Measurements from ENCODE around the gene TMEM61. TPM values are rescaled to one million over a fixed set of nuclear protein-coding genes. Genes with fewer than 3 reads are reported as not detected.

TMEM61 gene
- total RNA-seq, 1 donor from 2014 or later: not detected

DNA sequence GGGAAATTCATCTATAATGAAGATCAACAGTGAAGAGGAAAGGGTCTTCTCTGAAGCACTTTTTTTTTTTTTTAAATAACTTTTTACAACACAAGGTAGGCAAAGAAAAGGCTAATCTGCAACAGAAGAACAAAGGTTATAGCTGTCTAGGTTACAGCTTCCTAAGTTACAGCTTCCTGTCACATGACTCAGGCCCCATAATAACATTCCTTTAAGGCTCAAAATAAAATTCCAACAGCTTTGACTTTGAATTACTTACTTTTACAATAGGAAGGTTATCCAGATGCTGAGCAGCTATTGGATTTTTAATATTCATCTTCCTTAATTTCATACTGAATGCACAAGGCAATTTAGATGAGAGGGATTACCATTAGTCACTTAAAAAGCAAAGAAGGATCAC, 40.4 kb upstream of the TMEM61 start:
- H2AFZ ChIP-seq (replicated peaks): no peak overlapping the region
- peaks cover 7% of the 10 kb centered on the region for H3K9me3 Mint-ChIP-seq
- no peak overlapping the region for H3K4me3 ChIP-seq
- no peaks in the 10 kb centered on the region for H3K27me3 ChIP-seq
- H3K27me3 Mint-ChIP-seq (ENCODE audit: insufficient read depth, low read depth): peaks cover 2% of the 10 kb centered on the region
- H3K36me3 ChIP-seq: no peaks in the 10 kb centered on the region
- H3K36me3 Mint-ChIP-seq: no peaks in the 10 kb centered on the region
- no peak overlapping the region for H3K4me2 ChIP-seq
- no peak overlapping the region for H3K27ac Mint-ChIP-seq
- H3F3A ChIP-seq (ENCODE audit: low read depth): peaks cover 6% of the 10 kb centered on the region
- H3K4me3 Mint-ChIP-seq: no peak overlapping the region
- H4K20me1 ChIP-seq (ENCODE audit: low read depth): no peaks in the 10 kb centered on the region
- H3K9me3 ChIP-seq (ENCODE audit: low read depth): no peaks in the 10 kb centered on the region
- no peaks in the 10 kb centered on the region for H3K79me2 ChIP-seq (ENCODE audit: low read depth)
- no peak overlapping the region for H3K9ac ChIP-seq
- peaks cover 46% of the 10 kb centered on the region for H3K4me1 Mint-ChIP-seq
- no peak for DNase-seq (ENCODE audit: low spot score)
- H3K4me1 ChIP-seq: peaks cover 13% of the 10 kb centered on the region
- TF ChIP-seq, protein P1, sequence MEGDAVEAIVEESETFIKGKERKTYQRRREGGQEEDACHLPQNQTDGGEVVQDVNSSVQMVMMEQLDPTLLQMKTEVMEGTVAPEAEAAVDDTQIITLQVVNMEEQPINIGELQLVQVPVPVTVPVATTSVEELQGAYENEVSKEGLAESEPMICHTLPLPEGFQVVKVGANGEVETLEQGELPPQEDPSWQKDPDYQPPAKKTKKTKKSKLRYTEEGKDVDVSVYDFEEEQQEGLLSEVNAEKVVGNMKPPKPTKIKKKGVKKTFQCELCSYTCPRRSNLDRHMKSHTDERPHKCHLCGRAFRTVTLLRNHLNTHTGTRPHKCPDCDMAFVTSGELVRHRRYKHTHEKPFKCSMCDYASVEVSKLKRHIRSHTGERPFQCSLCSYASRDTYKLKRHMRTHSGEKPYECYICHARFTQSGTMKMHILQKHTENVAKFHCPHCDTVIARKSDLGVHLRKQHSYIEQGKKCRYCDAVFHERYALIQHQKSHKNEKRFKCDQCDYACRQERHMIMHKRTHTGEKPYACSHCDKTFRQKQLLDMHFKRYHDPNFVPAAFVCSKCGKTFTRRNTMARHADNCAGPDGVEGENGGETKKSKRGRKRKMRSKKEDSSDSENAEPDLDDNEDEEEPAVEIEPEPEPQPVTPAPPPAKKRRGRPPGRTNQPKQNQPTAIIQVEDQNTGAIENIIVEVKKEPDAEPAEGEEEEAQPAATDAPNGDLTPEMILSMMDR (IDR thresholded peaks at IDR 0.05): no peak
- no peak for TF ChIP-seq EZH2 (IDR thresholded peaks at IDR 0.05)
- H3K27ac ChIP-seq: no peak overlapping the region

DNA sequence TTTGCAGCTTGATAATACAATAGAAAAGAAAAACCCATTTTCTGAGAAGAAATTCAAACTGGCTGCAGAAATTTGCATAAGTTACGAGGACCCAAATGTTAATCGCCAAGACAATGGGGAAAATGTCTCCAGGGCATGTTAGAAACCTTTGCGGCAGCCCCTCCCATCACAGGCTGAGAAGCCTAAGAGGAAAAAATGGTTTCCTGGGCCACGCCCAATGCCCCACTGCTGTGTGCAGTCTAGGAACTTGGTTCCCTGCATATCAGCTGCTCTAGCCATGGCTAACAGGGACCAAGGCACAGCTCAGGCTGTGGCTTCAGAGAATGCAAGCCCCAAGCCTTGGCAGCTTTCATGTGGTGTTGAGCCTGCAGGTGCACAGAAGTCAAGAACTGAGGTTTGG, 37.5 kb upstream of the TMEM61 start:
- no peak overlapping the region for H3K4me3 Mint-ChIP-seq
- no peak overlapping the region for H3K27ac Mint-ChIP-seq
- H3K9ac ChIP-seq: no peak overlapping the region
- no peaks in the 10 kb centered on the region for H3K9me3 ChIP-seq (ENCODE audit: low read depth)
- no peaks in the 10 kb centered on the region for H3K79me2 ChIP-seq (ENCODE audit: low read depth)
- H3K9me3 Mint-ChIP-seq: peaks cover 5% of the 10 kb centered on the region
- H3K27ac ChIP-seq: no peak overlapping the region
- H3K4me3 ChIP-seq: no peak overlapping the region
- TF ChIP-seq EZH2phosphoT487 (IDR thresholded peaks at IDR 0.05): no peak
- TF ChIP-seq, protein P1 (IDR thresholded peaks at IDR 0.05): no peak
- no peak for TF ChIP-seq EZH2 (IDR thresholded peaks at IDR 0.05)
- H3K4me1 Mint-ChIP-seq: peaks cover 29% of the 10 kb centered on the region
- H2AFZ ChIP-seq (replicated peaks): no peak overlapping the region
- H4K20me1 ChIP-seq (ENCODE audit: low read depth): no peaks in the 10 kb centered on the region
- peaks cover 6% of the 10 kb centered on the region for H3K27me3 Mint-ChIP-seq (ENCODE audit: insufficient read depth, low read depth)
- H3K4me1 ChIP-seq: peaks cover 3% of the 10 kb centered on the region
- H3K36me3 Mint-ChIP-seq: no peaks in the 10 kb centered on the region
- no peak for DNase-seq (ENCODE audit: low spot score)
- H3K4me2 ChIP-seq: no peak overlapping the region
- no peaks in the 10 kb centered on the region for H3F3A ChIP-seq (ENCODE audit: low read depth)
- H3K27me3 ChIP-seq: no peaks in the 10 kb centered on the region
- no peaks in the 10 kb centered on the region for H3K36me3 ChIP-seq

DNA sequence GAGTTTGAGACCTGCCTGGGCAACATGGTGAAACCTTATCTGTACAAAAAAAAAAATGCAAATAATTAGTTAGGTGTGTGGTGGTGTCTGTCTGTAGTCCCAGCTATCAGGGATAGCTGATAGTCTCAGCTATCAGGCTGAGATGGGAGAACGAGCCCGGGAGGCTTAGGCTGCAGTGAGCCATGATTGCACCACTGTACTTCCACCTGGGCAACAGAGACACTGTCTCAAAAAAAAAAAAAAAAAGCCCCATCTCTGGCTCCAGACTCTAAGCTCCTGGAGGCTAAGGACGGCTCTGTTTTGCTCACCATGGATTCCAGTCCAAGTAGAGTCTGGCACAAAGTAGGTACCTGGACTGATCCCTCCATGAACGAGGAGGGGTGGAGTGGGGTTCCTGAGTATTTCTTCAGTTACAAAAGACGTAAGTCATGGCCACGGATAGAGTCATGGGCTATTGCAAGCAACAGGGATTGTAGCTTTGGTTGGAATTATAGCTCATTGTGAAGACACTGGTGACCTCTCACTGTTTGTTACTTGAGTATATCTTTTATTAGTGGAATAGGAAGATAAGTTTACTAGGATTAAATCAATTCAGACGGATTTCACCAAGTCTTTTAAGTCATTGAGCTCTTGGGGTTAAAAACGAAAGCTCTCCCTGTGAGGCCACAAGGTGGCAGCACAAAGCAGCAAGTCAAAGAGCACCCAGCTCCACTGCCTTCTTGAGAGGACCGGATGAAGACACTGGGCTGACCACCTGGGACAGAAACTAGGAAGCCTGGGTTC, 35.6 kb upstream of the TMEM61 start:
- Mint-ChIP-seq H3K4me3 (no peak overlapping the region), H3K4me1 (peaks cover 13% of the 10 kb centered on the region), H3K27me3 (ENCODE audit: insufficient read depth, low read depth) (peaks cover 6% of the 10 kb centered on the region), H3K36me3 (no peaks in the 10 kb centered on the region), H3K27ac (no peak overlapping the region), H3K9me3 (peaks cover 5% of the 10 kb centered on the region)
- H3K4me2 ChIP-seq: no peak overlapping the region
- no peaks in the 10 kb centered on the region for H3K79me2 ChIP-seq (ENCODE audit: low read depth)
- no peaks in the 10 kb centered on the region for H3F3A ChIP-seq (ENCODE audit: low read depth)
- peak; percentile 86 for DNase-seq (ENCODE audit: low spot score)
- no peak overlapping the region for H2AFZ ChIP-seq (replicated peaks)
- H3K27ac ChIP-seq: no peak overlapping the region
- H3K36me3 ChIP-seq: no peaks in the 10 kb centered on the region
- H4K20me1 ChIP-seq (ENCODE audit: low read depth): no peaks in the 10 kb centered on the region
- no peaks in the 10 kb centered on the region for H3K4me1 ChIP-seq
- TF ChIP-seq, protein P1 (IDR thresholded peaks at IDR 0.05): peak; percentile 90
- TF ChIP-seq EZH2phosphoT487 (IDR thresholded peaks at IDR 0.05) (no peak), EZH2 (IDR thresholded peaks at IDR 0.05) (no peak)
- no peaks in the 10 kb centered on the region for H3K27me3 ChIP-seq
- H3K4me3 ChIP-seq: no peak overlapping the region
- H3K9ac ChIP-seq: no peak overlapping the region
- H3K9me3 ChIP-seq (ENCODE audit: low read depth): no peaks in the 10 kb centered on the region

Data from neural progenitor cell (in vitro differentiated cells).